Left ventricle myocardium inferior (tissue), 1 donor: ENCODE measurements around the gene WAPL. TPM values are rescaled to one million over a fixed set of nuclear protein-coding genes. Genes with fewer than 3 reads are reported as not detected.

ENCODE experiments used
- DNase-seq: peaks from one replicate; pipeline ENCODE4 v3.0.0-alpha.2; 2020
- H3K27ac ChIP-seq: fragments of 200-600 bp; replicated peaks from 2 replicates; pipeline ENCODE4 v1.8.0; 2021
- H3K27me3 ChIP-seq: fragments of 200-600 bp; 2 replicates; pipeline ENCODE4 v1.8.0; 2021; ENCODE audit warnings: low read depth
- H3K36me3 ChIP-seq: fragments of 200-600 bp; 2 replicates; pipeline ENCODE4 v1.8.0; 2021
- H3K4me1 ChIP-seq: fragments of 200-600 bp; 2 replicates; pipeline ENCODE4 v1.8.0; 2021
- H3K4me3 ChIP-seq: fragments of 200-600 bp; 2 replicates; pipeline ENCODE4 v1.8.0; 2021; ENCODE audit warnings: mild to moderate bottlenecking, moderate library complexity
- H3K9me3 ChIP-seq: fragments of 200-600 bp; replicated peaks from 2 replicates; pipeline ENCODE4 v1.8.0; 2021
- CTCF ChIP-seq: fragments of 200-600 bp; IDR thresholded peaks from 2 replicates; pipeline ENCODE4 v1.8.0; 2021; ENCODE audit warnings: antibody characterized with exemption, mild to moderate bottlenecking, borderline replicate concordance
- intact Hi-C: fragments of 100-400 bp; cut with micrococcal nuclease; formaldehyde crosslinking; loops from one replicate; pipeline ENCODE4 v1.11.0; 2022
- total RNA-seq: library from RNA; stranded (reverse); fragmentation: NEBNext Ultra II Directional; extraction: Animal tissue kit (Norgen Biotek cat#: 25700); gene quantifications from one replicate; pipeline ENCODE4 v1.2.1, GENCODE V29; 2021
- donor health status: DM: no; HTN: yes; CAD: no; lungs with severe emphysema.

Gene WAPL
- total RNA-seq, 1 donor from 2014 or later = 21.9 TPM

DNA sequence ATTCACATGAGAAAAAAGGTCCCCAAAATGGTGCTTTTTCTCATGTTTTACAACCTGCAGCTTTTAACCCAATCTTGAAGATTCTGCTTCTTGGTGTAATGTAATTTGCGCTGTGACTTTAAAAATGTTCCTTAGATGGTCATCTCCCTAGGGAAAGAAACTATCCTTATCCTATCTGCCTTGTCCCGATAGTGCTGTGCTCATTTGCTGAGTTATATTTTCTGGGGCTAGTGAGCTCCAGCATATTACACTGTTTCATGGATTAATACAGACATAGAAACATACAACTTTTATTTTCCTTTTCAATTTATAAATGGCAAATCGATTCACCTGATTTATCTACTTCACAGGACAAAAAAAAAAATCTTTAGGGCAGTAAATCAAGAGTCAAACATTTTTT is 2.8 kb downstream of the WAPL start:
- Histone ChIP-seq H3K4me3 (peak overlapping the region; percentile 98), H3K36me3 (peaks cover 28% of the 10 kb centered on the region), H3K9me3 (no peaks in the 10 kb centered on the region), H3K27ac (no peak overlapping the region), H3K4me1 (peaks cover 97% of the 10 kb centered on the region), H3K27me3 (no peaks in the 10 kb centered on the region)
- DNase-seq = no peak
- TF ChIP-seq CTCF = no peak
- intact Hi-C loops = no loop called here

- DNase-seq = no peak
- no peak for TF ChIP-seq CTCF
- no peak overlapping the region for H3K4me3 ChIP-seq
- H3K36me3 ChIP-seq = peaks cover 34% of the 10 kb centered on the region
- intact Hi-C loops = no loop called here
- H3K9me3 ChIP-seq = no peaks in the 10 kb centered on the region
- H3K27me3 ChIP-seq = no peaks in the 10 kb centered on the region
- peaks cover 78% of the 10 kb centered on the region for H3K4me1 ChIP-seq
- H3K27ac ChIP-seq = no peak overlapping the region
These were observed 9.5 kb downstream of the WAPL start for GRCh38 chr10:86512137-86512536.

- peaks cover 29% of the 10 kb centered on the region for H3K36me3 ChIP-seq
- no peak for TF ChIP-seq CTCF
- H3K27me3 ChIP-seq = no peaks in the 10 kb centered on the region
- peaks cover 76% of the 10 kb centered on the region for H3K4me1 ChIP-seq
- H3K4me3 ChIP-seq = no peak overlapping the region
- no peak overlapping the region for H3K27ac ChIP-seq
- intact Hi-C loops = no loop called here
- DNase-seq = no peak
- H3K9me3 ChIP-seq = no peaks in the 10 kb centered on the region
These were observed 10.3 kb downstream of the WAPL start for GRCh38 chr10:86511027-86511865.

DNA sequence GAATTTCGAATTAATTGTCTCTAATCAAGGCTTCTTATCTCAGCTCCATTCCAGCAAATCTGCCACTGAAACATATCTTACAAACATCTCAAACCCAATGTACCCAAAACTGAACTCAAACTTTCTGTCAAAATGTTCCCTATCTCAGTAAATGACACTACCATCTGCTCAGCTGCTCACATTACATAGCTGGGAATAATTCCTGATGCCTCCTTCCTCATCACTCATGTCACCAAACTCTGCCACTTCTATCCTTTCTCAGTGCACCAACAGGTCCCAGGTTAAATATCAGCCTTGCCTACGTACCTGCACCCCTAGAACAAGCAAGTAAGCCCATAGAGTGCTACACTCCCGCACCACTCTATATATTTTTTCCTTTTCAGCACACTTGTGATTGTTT is 12.4 kb downstream of the WAPL start:
- DNase-seq = no peak
- H3K9me3 ChIP-seq = no peaks in the 10 kb centered on the region
- H3K27me3 ChIP-seq = no peaks in the 10 kb centered on the region
- peaks cover 66% of the 10 kb centered on the region for H3K4me1 ChIP-seq
- no peak overlapping the region for H3K27ac ChIP-seq
- no peak for TF ChIP-seq CTCF
- H3K4me3 ChIP-seq = no peak overlapping the region
- peaks cover 15% of the 10 kb centered on the region for H3K36me3 ChIP-seq
- intact Hi-C loops = no loop called here

DNA sequence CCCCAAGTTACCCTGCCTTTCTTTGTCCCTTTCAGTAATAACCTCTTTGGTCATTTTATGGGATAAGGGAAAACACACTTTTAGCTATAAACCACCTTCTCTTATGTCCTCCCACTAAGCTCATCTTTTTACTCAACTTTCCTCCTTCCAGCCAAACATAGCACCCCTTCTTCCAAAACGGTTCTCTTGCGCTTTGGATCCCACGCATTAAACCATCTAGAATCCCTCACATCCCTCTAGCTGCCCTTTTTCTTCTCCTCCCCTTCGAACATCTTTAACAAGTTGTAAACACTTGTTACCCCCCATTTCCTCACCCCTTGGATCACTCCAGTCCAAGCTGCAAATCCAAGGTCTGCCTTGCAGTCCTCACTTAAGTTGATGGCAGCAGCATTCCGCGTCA is 13.4 kb downstream of the WAPL start:
- Histone ChIP-seq H3K4me3 (no peak overlapping the region), H3K27me3 (no peaks in the 10 kb centered on the region), H3K4me1 (peaks cover 57% of the 10 kb centered on the region), H3K9me3 (no peaks in the 10 kb centered on the region), H3K36me3 (peaks cover 12% of the 10 kb centered on the region), H3K27ac (no peak overlapping the region)
- DNase-seq = no peak
- intact Hi-C loops = no loop called here
- no peak for TF ChIP-seq CTCF
